Activated CD4-positive, alpha-beta T cell treated with anti-CD3 and anti-CD28 coated beads for 48 hours (primary cell): ENCODE measurements around the gene OVOL3.
"Not testable (repeated sequence)": the region's sequence is repeated elsewhere in the genome, so short reads cannot be mapped to it uniquely, and the experiment has no call there.

Experiments
- DNase-seq: peaks from one replicate; pipeline ENCODE4 v3.0.0-alpha.2; 2020

Gene OVOL3

DNA sequence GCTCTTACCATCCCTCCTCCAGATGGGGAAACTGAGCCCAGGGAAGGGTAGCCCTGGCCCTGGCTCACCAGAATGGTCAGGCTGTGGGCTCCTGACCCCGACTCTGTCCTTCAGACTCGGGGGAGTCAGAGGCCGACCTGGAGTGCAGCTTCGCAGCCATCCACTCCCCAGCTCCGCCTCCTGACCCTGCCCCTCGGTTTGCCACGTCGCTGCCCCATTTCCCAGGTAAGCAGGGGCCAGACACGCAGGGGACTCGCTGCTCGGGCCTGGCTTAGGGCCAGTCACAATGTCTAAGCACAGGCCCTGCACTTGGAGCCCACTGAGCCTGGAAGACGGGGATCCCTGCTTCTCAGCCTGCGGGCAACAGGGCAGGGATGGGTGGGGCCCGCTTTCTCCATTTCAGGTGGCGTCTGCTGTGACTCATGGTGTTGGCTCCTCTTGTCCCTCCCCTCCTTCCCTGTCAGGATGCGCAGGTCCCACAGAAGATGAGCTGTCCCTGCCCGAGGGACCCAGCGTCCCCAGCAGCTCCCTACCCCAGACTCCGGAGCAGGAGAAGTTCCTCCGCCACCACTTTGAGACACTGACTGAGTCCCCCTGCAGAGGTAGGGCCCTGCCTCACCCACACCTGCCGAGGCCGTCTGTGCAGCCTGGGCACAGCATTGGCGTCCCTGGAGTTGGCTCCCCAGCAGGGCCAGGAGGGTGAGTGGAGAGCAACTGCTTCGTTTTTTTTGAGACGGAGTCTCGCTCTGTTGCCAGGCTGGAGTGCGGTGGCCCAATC is 9.2 kb upstream of the OVOL3 start:
- DNase-seq = no peak

DNA sequence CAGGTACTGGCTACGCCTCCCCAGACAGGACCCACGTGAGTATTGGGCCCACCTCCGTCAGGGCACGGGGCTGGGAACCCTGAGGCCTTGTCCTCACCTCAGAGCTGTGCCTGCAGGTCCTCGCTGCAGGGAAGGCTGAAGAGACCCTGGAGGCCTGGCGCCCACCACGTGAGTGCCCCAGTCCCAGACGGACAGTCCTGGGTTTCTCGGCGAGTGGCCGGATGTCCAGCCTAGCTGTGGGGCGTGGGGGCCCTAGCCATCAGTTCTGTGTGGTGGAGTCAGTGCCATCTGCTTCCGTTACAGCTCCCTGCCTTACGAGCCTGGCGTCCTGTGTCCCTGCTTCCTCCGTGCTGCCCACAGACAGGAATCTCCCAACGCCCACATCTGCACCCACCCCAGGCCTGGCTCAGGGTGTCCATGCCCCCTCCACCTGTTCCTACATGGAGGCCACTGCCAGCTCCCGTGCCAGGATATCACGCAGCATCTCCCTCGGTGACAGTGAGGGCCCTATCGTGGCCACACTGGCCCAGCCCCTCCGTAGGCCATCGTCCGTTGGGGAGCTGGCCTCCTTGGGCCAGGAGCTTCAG is 7.8 kb upstream of the OVOL3 start:
- DNase-seq = no peak

- no peak for DNase-seq
Measured at GRCh38 chr19:36103842-36104552, 6.9 kb upstream of the OVOL3 start.

DNA sequence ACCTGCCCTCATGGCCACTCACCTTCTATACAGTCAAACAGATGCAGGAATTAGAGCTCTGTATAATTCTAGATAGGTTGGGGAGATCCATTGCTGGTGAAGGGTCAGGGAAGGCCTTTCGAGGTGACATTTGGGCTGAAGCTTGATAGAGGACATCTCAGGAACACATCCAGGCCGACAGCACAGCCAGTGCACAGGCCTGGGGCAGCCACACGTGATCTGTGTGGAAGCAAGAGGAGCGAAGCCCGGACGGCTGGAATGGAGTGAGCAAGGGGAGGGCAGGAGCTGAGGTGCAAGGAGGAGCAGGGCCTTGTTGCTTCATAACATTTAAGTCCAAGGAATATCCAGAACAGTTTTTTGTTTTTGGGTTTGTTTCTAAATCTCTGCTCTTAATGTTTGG is 4.5 kb upstream of the OVOL3 start:
- DNase-seq = no peak

GRCh38 chr19:36106991-36107390 is 4.0 kb upstream of the OVOL3 start:
- DNase-seq = no peak

- DNase-seq = no peak
Measured at GRCh38 chr19:36108684-36109083, 2.3 kb upstream of the OVOL3 start.

GRCh38 chr19:36111200-36111539 is 227 bp downstream of the OVOL3 start:
- no peak for DNase-seq

- DNase-seq = no peak
Measured at GRCh38 chr19:36112678-36113077, 1.7 kb downstream of the OVOL3 start.

DNA sequence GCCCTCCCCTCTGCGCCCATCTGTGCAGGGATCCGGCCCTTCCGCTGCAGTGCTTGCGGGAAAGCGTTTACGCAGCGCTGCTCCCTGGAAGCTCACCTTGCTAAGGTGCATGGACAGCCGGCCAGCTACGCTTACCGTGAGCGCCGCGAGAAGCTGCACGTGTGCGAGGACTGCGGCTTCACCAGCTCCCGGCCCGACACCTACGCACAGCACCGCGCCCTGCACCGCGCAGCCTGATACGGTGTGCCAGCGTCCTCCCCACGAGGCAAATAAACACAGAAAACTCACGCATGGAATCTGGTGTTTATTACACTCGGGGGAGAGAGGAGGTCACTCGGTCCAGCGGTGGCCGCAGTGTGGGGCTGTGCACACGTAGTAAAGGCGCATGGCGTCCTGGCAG is 2.5 kb downstream of the OVOL3 start:
- no peak for DNase-seq

- DNase-seq = peak; percentile 37
Measured at GRCh38 chr19:36113894-36114720, 3.2 kb downstream of the OVOL3 start.

DNA sequence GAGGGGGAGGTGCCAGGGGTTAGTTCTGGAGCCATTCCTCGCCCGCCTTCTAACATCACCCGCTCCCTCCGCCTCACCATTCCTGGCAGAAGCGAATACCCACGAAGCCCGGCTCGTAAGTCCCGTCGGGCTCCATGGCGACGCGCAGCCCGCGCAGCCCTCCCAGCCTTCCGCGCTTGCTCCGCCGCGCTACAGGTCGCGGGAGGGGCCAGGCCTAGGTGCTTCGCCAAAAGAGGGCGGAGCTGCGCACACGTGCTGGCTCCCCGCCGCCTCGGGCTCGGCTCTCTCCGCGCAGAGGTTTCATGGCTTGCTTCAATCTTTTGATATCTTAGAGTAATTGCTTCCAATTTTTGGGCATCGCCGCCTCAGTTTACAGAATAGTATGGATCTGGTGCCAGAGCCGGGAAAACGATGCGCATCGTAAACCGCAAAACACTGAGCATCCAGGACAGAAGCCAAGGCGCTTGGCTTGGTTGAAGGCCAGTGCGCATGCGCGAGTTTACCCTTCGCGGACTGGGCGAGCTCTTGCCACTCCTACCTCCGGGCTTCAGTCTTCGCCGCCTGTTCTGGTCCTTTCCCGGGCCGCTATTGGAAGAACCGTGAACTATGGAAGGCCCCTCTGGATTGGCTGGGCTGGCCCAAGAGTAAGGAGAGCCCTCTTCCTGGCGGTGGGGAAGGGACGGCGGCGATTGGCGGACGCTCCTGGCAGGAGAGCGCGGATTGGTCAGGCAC is 3.9 kb downstream of the OVOL3 start, which contains the start of gene POLR2I:
Gene POLR2I (minus strand): TSS at position 155 of the 732 bp plus-strand sequence. CDS start 19 bp downstream, at position 136.
- peak; percentile 98 for DNase-seq

- DNase-seq = peak; percentile 91
Measured at GRCh38 chr19:36115453-36116343, 4.8 kb downstream of the OVOL3 start, which contains the start of gene TBCB. TBCB (plus strand) TSS chr19:36115468; CDS start chr19:36115561, 93 bp downstream.

- no peak for DNase-seq
Measured at GRCh38 chr19:36116344-36116637, 5.3 kb downstream of the OVOL3 start.

- no peak for DNase-seq
Measured at GRCh38 chr19:36120092-36120983, 9.4 kb downstream of the OVOL3 start.

GRCh38 chr19:36120984-36121358 is 10.0 kb downstream of the OVOL3 start:
- no peak for DNase-seq

GRCh38 chr19:36121486-36122124 is 10.7 kb downstream of the OVOL3 start:
- no peak for DNase-seq

DNA sequence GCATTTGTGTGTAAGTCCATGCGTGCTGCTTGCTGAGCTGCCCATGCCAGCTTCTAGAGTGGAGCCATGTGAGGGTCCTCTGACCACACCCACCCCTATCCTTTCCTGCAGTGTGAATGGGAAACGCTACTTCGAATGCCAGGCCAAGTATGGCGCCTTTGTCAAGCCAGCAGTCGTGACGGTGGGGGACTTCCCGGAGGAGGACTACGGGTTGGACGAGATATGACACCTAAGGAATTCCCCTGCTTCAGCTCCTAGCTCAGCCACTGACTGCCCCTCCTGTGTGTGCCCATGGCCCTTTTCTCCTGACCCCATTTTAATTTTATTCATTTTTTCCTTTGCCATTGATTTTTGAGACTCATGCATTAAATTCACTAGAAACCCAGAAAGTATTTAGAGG is 14.6 kb downstream of the OVOL3 start:
- no peak for DNase-seq

DNA sequence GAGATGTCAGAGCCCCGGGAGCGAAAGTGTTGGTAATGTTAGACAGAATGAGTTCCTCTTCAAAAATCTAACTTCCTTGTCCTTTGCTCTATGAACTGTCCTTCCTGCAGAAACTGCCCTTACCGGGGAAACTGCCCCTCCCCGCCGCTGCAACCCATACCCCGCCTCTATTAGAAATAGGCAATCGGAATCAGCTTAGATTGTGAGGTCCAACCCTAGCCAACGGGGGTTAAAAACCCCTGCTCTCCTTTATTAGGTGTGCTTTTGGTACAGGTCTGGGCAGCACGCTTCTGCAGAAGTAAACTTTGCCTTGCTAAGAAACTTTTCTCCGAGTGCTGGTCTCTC is 17.4 kb downstream of the OVOL3 start:
- peak; percentile 12 for DNase-seq

DNA sequence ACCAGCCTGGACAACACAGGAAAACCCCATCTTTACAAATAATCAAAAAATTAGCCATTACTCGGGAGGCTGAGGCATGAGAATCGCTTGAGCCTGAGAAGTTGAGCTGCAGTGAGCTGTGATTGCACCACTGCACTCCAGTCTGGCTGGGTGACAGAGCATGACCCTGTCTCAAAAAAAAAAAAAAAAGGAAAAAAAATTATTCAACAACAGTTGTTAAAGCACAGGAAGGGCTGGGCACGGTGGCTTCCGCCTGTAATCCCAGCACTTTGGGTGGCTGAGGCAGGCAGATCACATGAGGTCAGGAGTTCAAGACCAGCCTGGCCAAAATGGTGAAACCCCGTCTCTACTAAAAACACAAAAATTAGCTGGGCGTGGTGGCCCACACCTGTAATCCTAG is 20.3 kb downstream of the OVOL3 start:
- not testable (repeated sequence) for DNase-seq

- DNase-seq = not testable (repeated sequence)
Measured at GRCh38 chr19:36134867-36135266, 23.9 kb downstream of the OVOL3 start.
